ENCODE data around the gene CLCN7. TPM values are rescaled to one million over a fixed set of nuclear protein-coding genes. Genes with fewer than 3 reads are reported as not detected.

Gene CLCN7
- total and polyA plus RNA-seq, 2 of the 4 experiments (the other 2 are of a cell fraction), result 10.8 to 45.2 TPM

DNA sequence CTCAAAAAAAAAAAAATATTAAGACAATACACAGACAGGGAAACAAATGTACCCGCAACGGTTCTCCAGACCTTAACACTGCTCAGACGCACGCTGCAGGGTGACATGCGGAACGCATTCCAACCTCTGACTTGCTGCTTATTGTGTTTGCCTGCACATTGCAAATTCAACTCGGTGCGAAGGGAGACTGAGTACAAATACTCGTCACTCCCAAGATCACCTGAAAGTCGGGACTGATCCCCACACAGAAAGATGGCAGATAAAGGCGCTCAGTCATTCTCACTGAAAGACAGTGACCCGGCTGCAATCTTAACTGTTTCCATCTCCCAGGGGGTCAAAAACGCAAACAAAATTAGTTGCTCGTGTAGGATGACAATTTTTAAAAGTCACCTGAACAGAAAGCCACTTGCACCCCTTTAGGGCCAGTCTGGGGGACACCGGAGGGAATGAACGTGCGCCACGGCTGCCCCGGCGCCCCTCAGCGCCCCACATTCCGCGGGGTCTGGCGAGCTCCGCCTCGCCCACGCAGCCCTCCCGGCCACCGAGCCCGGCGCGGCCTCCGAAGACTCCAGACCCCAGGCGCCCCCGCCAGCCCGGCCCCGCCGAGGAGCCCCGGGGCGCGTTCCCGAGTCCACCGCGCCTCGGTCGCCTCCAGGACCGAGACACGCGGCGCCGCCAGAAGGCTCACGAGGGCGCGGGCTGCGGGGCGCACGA is 589 bp downstream of the CLCN7 start:
- Histone ChIP-seq H3K4me2 (ENCODE audit: low read depth, low read length) (peak overlapping the region; percentile 99), H3K14ac (replicated peaks; ENCODE audit: low read depth, low read length) (no peak overlapping the region), H2AFZ (replicated peaks; ENCODE audit: low read length, poor library complexity) (peak overlapping the region; percentile 99), H2BK120ac (ENCODE audit: low read depth, low read length) (no peak overlapping the region), H4K20me1 (ENCODE audit: insufficient read depth, low read length) (peaks cover 24% of the 10 kb centered on the region; the same call in 1 of the 2 replicates), H3K9ac (ENCODE audit: low read depth, low read length) (peak overlapping the region; percentile 55), H4K8ac (ENCODE audit: low read depth in 2 of 2, low read length in 2 of 2) (peak overlapping the region; percentile 30 to 89; a peak in 1 of 4 replicates), H3K9me1 (ENCODE audit: insufficient read depth, low read length) (peaks cover 8% of the 10 kb centered on the region; the same call in 1 of the 2 replicates), H3K27ac (ENCODE audit: insufficient read depth, low read length) (peak overlapping the region; percentile 49; the same call in 1 of the 2 replicates), H3K18ac (ENCODE audit: low read depth, low read length) (no peak overlapping the region), H3K9me3 (ENCODE audit: control insufficient read depth, insufficient read depth, low read length) (peaks cover 3% of the 10 kb centered on the region; the same call in 1 of the 2 replicates), H4K5ac (ENCODE audit: low read depth, low read length) (no peak overlapping the region), H3K79me1 (ENCODE audit: low read depth in 1 of 2, low read length in 2 of 2) (peaks cover 29 to 53% of the 10 kb centered on the region in 2 experiments), H2AK5ac (ENCODE audit: low read depth, low read length) (0 out of 2 replicates have a peak overlapping the region, but pooled peaks have one; percentile 20), H2AK9ac (replicated peaks; ENCODE audit: low read depth, low read length, poor library complexity) (peak overlapping the region; percentile 91), H3K27me3 (ENCODE audit: control insufficient read depth, insufficient read depth, low read length) (no peaks in the 10 kb centered on the region), H4K91ac (ENCODE audit: insufficient read depth, low read depth, low read length) (no peak overlapping the region), H3K36me3 (ENCODE audit: control insufficient read depth, insufficient read depth, low read length) (peaks cover 3% of the 10 kb centered on the region; the same call in 1 of the 2 replicates), H3K56ac (ENCODE audit: extremely low read depth, insufficient read depth, low read length) (no peak overlapping the region), H3K23ac (ENCODE audit: low read depth, low read length) (peak overlapping the region; percentile 21; the same call in 1 of the 2 replicates), H2BK20ac (ENCODE audit: low read depth, low read length) (no peak overlapping the region), H2BK5ac (ENCODE audit: low read depth, low read length, poor library complexity, severe bottlenecking) (peak overlapping the region; percentile 66), H2BK15ac (ENCODE audit: low read depth, low read length) (no peak overlapping the region), H3K4ac (ENCODE audit: low read depth, low read length) (peak overlapping the region; percentile 60), H3K4me1 (ENCODE audit: control insufficient read depth, insufficient read depth, low read length) (0 out of 2 replicates have a peak, but pooled peaks cover 7% of the 10 kb centered on the region), H3K4me3 (ENCODE audit: insufficient read depth, low read depth, low read length) (peak overlapping the region; percentile 94)
- 15% methylated on average over 47 of the region's 57 CpGs; no CpG with 5 or more reads in 1 of the 2 experiments for WGBS, 2 experiments (ENCODE audit: extremely low coverage in 2 of 2, insufficient read length in 1 of 2)
- no TSS peak for BruUV-seq (replicated peaks)
- ChIA-PET POLR2A (ENCODE audit: unreplicated experiment) (no interaction called here), CTCF (no interaction called here)
- TF ChIP-seq CEBPB (IDR thresholded peaks at IDR 0.05; ENCODE audit: low read depth, low read length), result no peak
- no peak for TF ChIP-seq RCOR1 (IDR thresholded peaks at IDR 0.05; ENCODE audit: insufficient replicate concordance, low read length)
- no peak for TF ChIP-seq BHLHE40 (IDR thresholded peaks at IDR 0.05; ENCODE audit: low read depth, low read length)
- TF ChIP-seq MXI1 (IDR thresholded peaks at IDR 0.05; ENCODE audit: borderline replicate concordance, low read depth, low read length), result no peak
- no peak for TF ChIP-seq MAFK (IDR thresholded peaks at IDR 0.05; ENCODE audit: low read depth, low read length)
- intact Hi-C loops (cut with micrococcal nuclease), result loop anchor here (10.0 kb wide), 1 partner anchor 49 kb away; the partner anchor contains the start of gene UQCC4
- dilution Hi-C loops (cut with HindIII; ENCODE audit: low sequenced_read_pairs, unreplicated experiment), result no loop called here
- no peak for DNase-seq
- ATAC-seq (ENCODE audit: low read depth), result peak; percentile 25; the same call in 1 of the 2 replicates
- in situ Hi-C loops (cut with MboI; ENCODE audit: low sequenced_read_pairs), result no loop called here

Data from IMR-90 (cell line).